ENCODE results near the gene RBM43. TPM values are rescaled to one million over a fixed set of nuclear protein-coding genes. Genes with fewer than 3 reads are reported as not detected.
"Not testable (repeated sequence)": the region's sequence is repeated elsewhere in the genome, so short reads cannot be mapped to it uniquely, and the experiment has no call there.

Gene RBM43
- total RNA-seq, 1 donor from 2014 or later = 6.3 TPM

DNA sequence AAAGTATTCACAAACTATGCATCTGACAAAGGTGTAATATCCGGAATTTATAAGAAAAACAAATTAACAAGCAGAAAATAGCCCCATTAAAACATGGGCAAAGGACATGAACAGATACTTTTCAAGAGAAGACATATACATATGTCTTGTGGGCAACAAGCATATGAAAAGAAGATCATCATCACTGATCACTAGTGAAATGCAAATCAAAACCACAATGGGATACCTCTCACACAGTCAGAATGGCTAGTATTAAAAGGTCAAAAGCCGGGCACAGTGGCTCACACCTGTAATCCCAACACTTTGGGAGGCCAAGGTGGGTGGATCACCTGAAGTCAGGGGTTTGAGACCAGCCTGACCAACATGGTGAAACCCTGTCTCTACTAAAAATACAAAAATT, 28.4 kb downstream of the RBM43 start:
- H3K9me3 ChIP-seq (ENCODE audit: control insufficient read depth in 3 of 3, low read length in 3 of 3); H3K27me3 ChIP-seq (ENCODE audit: control insufficient read depth in 3 of 3, insufficient read depth in 3 of 3, low read length in 3 of 3); H3K9ac ChIP-seq (ENCODE audit: low read depth in 1 of 3, low read length in 3 of 3); H3K27ac ChIP-seq (ENCODE audit: low read depth, low read length); H3K4me3 ChIP-seq (ENCODE audit: low read length in 3 of 3); H3K36me3 ChIP-seq (ENCODE audit: control insufficient read depth in 3 of 3, insufficient read depth in 3 of 3, low read length in 3 of 3); H3K4me1 ChIP-seq (ENCODE audit: control insufficient read depth in 3 of 3, insufficient read depth in 3 of 3, low read length in 3 of 3): not testable (repeated sequence)

- H3K27me3 ChIP-seq (ENCODE audit: control insufficient read depth in 3 of 3, insufficient read depth in 3 of 3, low read length in 3 of 3) = no peaks in the 10 kb centered on the region
- H3K9me3 ChIP-seq (ENCODE audit: control insufficient read depth in 3 of 3, low read length in 3 of 3) = no peaks in the 10 kb centered on the region
- H3K9ac ChIP-seq (ENCODE audit: low read depth in 1 of 3, low read length in 3 of 3) = no peak overlapping the region
- no peaks in the 10 kb centered on the region for H3K4me1 ChIP-seq (ENCODE audit: control insufficient read depth in 3 of 3, insufficient read depth in 3 of 3, low read length in 3 of 3)
- H3K4me3 ChIP-seq (ENCODE audit: low read length in 3 of 3) = no peak overlapping the region
- no peaks in the 10 kb centered on the region for H3K36me3 ChIP-seq (ENCODE audit: control insufficient read depth in 3 of 3, insufficient read depth in 3 of 3, low read length in 3 of 3)
- H3K27ac ChIP-seq (ENCODE audit: low read depth, low read length) = no peak overlapping the region
These were observed 31.0 kb downstream of the RBM43 start for GRCh38 chr2:151230627-151231140.

DNA sequence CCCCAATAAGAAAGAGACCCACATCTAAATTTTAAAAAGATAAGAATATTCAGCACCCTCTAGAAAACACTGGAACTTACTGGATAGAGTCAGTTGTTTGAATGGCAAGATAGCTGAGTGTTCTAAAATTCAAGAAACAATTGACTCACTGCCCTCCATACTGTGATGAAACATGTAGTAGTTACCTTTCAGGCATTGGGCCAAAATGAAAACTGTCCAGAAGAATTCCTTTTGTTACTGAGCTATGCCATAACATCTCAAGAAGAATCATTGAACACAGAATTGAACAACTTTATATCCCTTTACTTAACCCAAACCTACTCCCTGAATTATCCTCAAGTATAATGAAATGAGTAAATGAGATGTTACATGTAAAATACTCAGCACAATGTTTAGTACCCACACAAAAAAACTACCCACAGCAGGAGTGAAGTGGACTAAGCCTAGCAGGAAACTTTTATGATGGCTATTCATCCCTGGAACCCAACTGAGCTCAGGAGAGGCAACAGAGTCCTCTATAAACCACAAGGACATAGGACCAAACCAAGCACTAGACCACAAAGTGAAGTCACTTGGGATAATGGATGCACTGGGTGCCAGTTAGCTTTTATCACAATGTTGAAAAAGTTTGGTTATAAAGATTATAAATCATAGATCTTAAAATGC, 32.7 kb downstream of the RBM43 start:
- no peak overlapping the region for H3K4me3 ChIP-seq (ENCODE audit: low read length in 3 of 3)
- no peaks in the 10 kb centered on the region for H3K27me3 ChIP-seq (ENCODE audit: control insufficient read depth in 3 of 3, insufficient read depth in 3 of 3, low read length in 3 of 3)
- H3K27ac ChIP-seq (ENCODE audit: low read depth, low read length) = no peak overlapping the region
- H3K4me1 ChIP-seq (ENCODE audit: control insufficient read depth in 3 of 3, insufficient read depth in 3 of 3, low read length in 3 of 3) = no peaks in the 10 kb centered on the region
- H3K36me3 ChIP-seq (ENCODE audit: control insufficient read depth in 3 of 3, insufficient read depth in 3 of 3, low read length in 3 of 3) = no peaks in the 10 kb centered on the region
- no peak overlapping the region for H3K9ac ChIP-seq (ENCODE audit: low read depth in 1 of 3, low read length in 3 of 3)
- H3K9me3 ChIP-seq (ENCODE audit: control insufficient read depth in 3 of 3, low read length in 3 of 3) = no peaks in the 10 kb centered on the region

DNA sequence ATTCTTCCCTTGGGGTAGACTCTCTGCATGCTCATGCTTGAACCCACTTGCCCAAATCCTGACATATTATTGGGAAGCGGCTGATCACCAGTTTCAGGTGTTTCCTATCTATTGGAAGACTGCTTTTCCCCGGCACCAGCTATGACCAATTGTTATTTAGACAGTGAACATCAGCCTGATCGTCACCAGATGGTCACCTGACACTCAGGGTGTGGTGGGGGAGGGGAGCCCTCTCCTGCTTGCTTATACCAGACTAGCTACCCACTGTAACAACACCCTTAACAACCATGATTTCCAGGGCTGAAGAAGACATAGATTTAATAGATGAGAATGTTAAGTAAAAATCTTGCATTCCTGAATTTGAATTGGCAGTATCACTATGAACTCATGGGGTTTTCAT, 44.3 kb downstream of the RBM43 start:
- Histone ChIP-seq H3K36me3 (ENCODE audit: control insufficient read depth in 3 of 3, insufficient read depth in 3 of 3, low read length in 3 of 3) (no peaks in the 10 kb centered on the region), H3K4me3 (ENCODE audit: low read length in 3 of 3) (no peak overlapping the region), H3K9me3 (ENCODE audit: control insufficient read depth in 3 of 3, low read length in 3 of 3) (no peaks in the 10 kb centered on the region), H3K4me1 (ENCODE audit: control insufficient read depth in 3 of 3, insufficient read depth in 3 of 3, low read length in 3 of 3) (no peaks in the 10 kb centered on the region), H3K9ac (ENCODE audit: low read depth in 1 of 3, low read length in 3 of 3) (no peak overlapping the region), H3K27ac (ENCODE audit: low read depth, low read length) (no peak overlapping the region), H3K27me3 (ENCODE audit: control insufficient read depth in 3 of 3, insufficient read depth in 3 of 3, low read length in 3 of 3) (no peaks in the 10 kb centered on the region)

DNA sequence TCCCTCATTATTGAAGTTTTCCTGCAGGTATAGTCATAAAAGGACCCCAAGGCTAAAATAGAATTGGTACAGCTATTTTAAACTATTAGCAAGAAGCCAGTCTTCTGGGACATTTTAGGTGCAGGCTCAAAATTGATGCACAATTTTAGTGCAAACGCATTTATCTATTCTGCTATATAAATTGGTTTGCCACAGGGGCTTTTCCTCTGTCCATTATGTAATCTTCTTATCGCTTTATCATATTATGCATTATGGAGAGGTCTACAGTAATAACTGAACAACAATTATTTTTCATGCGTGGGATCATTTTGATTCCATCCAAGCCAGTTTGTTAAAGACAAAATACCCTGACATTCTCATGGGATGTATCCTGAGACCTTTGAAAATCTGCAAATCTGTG, 54.6 kb downstream of the RBM43 start:
- H3K27ac ChIP-seq (ENCODE audit: low read depth, low read length) = no peak overlapping the region
- no peaks in the 10 kb centered on the region for H3K9me3 ChIP-seq (ENCODE audit: control insufficient read depth in 3 of 3, low read length in 3 of 3)
- H3K4me1 ChIP-seq (ENCODE audit: control insufficient read depth in 3 of 3, insufficient read depth in 3 of 3, low read length in 3 of 3) = no peaks in the 10 kb centered on the region
- no peaks in the 10 kb centered on the region for H3K36me3 ChIP-seq (ENCODE audit: control insufficient read depth in 3 of 3, insufficient read depth in 3 of 3, low read length in 3 of 3)
- H3K4me3 ChIP-seq (ENCODE audit: low read length in 3 of 3) = no peak overlapping the region
- no peaks in the 10 kb centered on the region for H3K27me3 ChIP-seq (ENCODE audit: control insufficient read depth in 3 of 3, insufficient read depth in 3 of 3, low read length in 3 of 3)
- no peak overlapping the region for H3K9ac ChIP-seq (ENCODE audit: low read depth in 1 of 3, low read length in 3 of 3)

DNA sequence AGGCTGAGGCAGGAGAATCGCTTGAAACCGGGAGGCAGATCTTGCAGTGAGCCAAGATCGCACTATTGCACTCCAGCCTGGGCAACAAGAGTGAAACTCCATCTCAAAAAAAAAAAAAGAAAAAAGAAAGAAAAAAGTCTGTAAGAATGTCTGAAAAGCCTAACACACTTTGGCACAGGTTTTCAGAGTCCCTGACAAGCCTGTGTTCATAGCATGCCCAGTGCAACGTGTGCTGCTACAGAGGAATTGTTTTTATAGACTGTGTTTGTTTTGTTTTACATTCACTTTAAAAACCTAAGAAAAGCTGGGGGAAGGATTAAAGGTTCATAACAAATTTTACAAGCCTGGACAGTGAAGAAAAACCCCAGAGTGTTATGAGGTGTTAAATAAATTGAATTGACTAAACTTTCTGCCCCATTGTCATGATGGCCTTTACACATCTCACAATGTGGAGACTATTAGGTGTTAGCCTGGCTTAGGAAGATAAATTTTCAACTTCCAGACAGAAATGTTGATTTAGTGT, 55.2 kb downstream of the RBM43 start:
- H3K27ac ChIP-seq (ENCODE audit: low read depth, low read length) = no peak overlapping the region
- no peaks in the 10 kb centered on the region for H3K36me3 ChIP-seq (ENCODE audit: control insufficient read depth in 3 of 3, insufficient read depth in 3 of 3, low read length in 3 of 3)
- no peaks in the 10 kb centered on the region for H3K4me1 ChIP-seq (ENCODE audit: control insufficient read depth in 3 of 3, insufficient read depth in 3 of 3, low read length in 3 of 3)
- no peaks in the 10 kb centered on the region for H3K9me3 ChIP-seq (ENCODE audit: control insufficient read depth in 3 of 3, low read length in 3 of 3)
- no peak overlapping the region for H3K4me3 ChIP-seq (ENCODE audit: low read length in 3 of 3)
- no peak overlapping the region for H3K9ac ChIP-seq (ENCODE audit: low read depth in 1 of 3, low read length in 3 of 3)
- no peaks in the 10 kb centered on the region for H3K27me3 ChIP-seq (ENCODE audit: control insufficient read depth in 3 of 3, insufficient read depth in 3 of 3, low read length in 3 of 3)

- no peak overlapping the region for H3K4me3 ChIP-seq (ENCODE audit: low read length in 3 of 3)
- no peak overlapping the region for H3K9ac ChIP-seq (ENCODE audit: low read depth in 1 of 3, low read length in 3 of 3)
- H3K27me3 ChIP-seq (ENCODE audit: control insufficient read depth in 3 of 3, insufficient read depth in 3 of 3, low read length in 3 of 3) = no peaks in the 10 kb centered on the region
- H3K4me1 ChIP-seq (ENCODE audit: control insufficient read depth in 3 of 3, insufficient read depth in 3 of 3, low read length in 3 of 3) = no peaks in the 10 kb centered on the region
- H3K27ac ChIP-seq (ENCODE audit: low read depth, low read length) = no peak overlapping the region
- no peaks in the 10 kb centered on the region for H3K9me3 ChIP-seq (ENCODE audit: control insufficient read depth in 3 of 3, low read length in 3 of 3)
- no peaks in the 10 kb centered on the region for H3K36me3 ChIP-seq (ENCODE audit: control insufficient read depth in 3 of 3, insufficient read depth in 3 of 3, low read length in 3 of 3)
These were observed 56.1 kb downstream of the RBM43 start for GRCh38 chr2:151205571-151205970.

- H3K4me1 ChIP-seq (ENCODE audit: control insufficient read depth in 3 of 3, insufficient read depth in 3 of 3, low read length in 3 of 3) = no peaks in the 10 kb centered on the region
- H3K27ac ChIP-seq (ENCODE audit: low read depth, low read length) = no peak overlapping the region
- no peaks in the 10 kb centered on the region for H3K9me3 ChIP-seq (ENCODE audit: control insufficient read depth in 3 of 3, low read length in 3 of 3)
- H3K9ac ChIP-seq (ENCODE audit: low read depth in 1 of 3, low read length in 3 of 3) = no peak overlapping the region
- no peaks in the 10 kb centered on the region for H3K27me3 ChIP-seq (ENCODE audit: control insufficient read depth in 3 of 3, insufficient read depth in 3 of 3, low read length in 3 of 3)
- H3K36me3 ChIP-seq (ENCODE audit: control insufficient read depth in 3 of 3, insufficient read depth in 3 of 3, low read length in 3 of 3) = no peaks in the 10 kb centered on the region
- no peak overlapping the region for H3K4me3 ChIP-seq (ENCODE audit: low read length in 3 of 3)
These were observed 56.9 kb downstream of the RBM43 start for GRCh38 chr2:151204756-151205155.

DNA sequence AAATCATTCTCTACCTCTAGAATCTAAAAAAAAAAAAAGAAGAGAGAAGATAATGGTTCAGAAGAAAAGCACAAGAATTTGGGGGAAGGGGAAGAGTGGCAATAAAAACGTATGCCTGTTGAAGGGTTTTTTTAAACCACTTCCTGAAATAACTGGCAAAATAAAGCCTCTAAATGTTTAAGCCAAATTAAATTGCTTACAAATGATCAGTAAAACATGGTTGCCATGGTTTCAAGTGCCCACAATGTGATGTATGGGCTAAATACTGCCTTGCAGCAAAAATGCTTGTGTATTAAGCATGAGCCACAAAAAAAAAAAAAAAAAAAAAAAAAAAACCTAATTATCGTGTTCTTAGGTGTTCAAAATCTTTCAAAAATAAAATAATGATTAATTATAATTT, 60.8 kb downstream of the RBM43 start:
- Histone ChIP-seq H3K27me3 (ENCODE audit: control insufficient read depth in 3 of 3, insufficient read depth in 3 of 3, low read length in 3 of 3) (no peaks in the 10 kb centered on the region), H3K36me3 (ENCODE audit: control insufficient read depth in 3 of 3, insufficient read depth in 3 of 3, low read length in 3 of 3) (no peaks in the 10 kb centered on the region), H3K27ac (ENCODE audit: low read depth, low read length) (no peak overlapping the region), H3K4me1 (ENCODE audit: control insufficient read depth in 3 of 3, insufficient read depth in 3 of 3, low read length in 3 of 3) (no peaks in the 10 kb centered on the region), H3K9me3 (ENCODE audit: control insufficient read depth in 3 of 3, low read length in 3 of 3) (no peaks in the 10 kb centered on the region), H3K4me3 (ENCODE audit: low read length in 3 of 3) (no peak overlapping the region), H3K9ac (ENCODE audit: low read depth in 1 of 3, low read length in 3 of 3) (no peak overlapping the region)

DNA sequence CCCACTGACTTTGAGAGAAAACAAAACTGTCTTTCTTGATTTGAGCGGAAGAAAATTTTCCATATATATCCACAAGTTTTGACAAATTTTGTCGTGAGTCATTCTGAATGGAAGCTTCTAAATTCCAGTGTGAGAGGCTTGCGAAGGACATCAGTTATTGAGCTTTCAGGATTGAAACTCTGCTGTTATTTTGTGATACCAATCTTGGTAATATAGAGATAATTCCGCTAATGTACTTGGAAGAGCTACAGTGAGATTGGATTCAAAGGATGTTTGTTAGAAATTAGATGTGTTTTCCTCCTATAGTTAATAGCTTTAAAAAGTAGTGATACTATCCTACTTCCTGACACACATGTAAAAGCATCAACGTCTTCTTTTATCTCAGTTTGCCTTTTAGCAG, 61.4 kb downstream of the RBM43 start:
- no peaks in the 10 kb centered on the region for H3K9me3 ChIP-seq (ENCODE audit: control insufficient read depth in 3 of 3, low read length in 3 of 3)
- H3K36me3 ChIP-seq (ENCODE audit: control insufficient read depth in 3 of 3, insufficient read depth in 3 of 3, low read length in 3 of 3) = no peaks in the 10 kb centered on the region
- H3K27me3 ChIP-seq (ENCODE audit: control insufficient read depth in 3 of 3, insufficient read depth in 3 of 3, low read length in 3 of 3) = no peaks in the 10 kb centered on the region
- no peak overlapping the region for H3K27ac ChIP-seq (ENCODE audit: low read depth, low read length)
- H3K4me1 ChIP-seq (ENCODE audit: control insufficient read depth in 3 of 3, insufficient read depth in 3 of 3, low read length in 3 of 3) = no peaks in the 10 kb centered on the region
- no peak overlapping the region for H3K4me3 ChIP-seq (ENCODE audit: low read length in 3 of 3)
- no peak overlapping the region for H3K9ac ChIP-seq (ENCODE audit: low read depth in 1 of 3, low read length in 3 of 3)

All from skeletal muscle tissue (tissue), 4 donors.